Mesenchymal stem cell (in vitro differentiated cells and primary cell): ENCODE measurements around the gene CYTH2.

Experiments
- DNase-seq: peaks from one replicate; pipeline ENCODE4 v3.0.0-alpha.2; 2013
- H2AFZ ChIP-seq: one replicate; pipeline ENCODE4 v1.6.1; 2013; ENCODE audit warnings: low read depth, mild to moderate bottlenecking, control low read depth, inconsistent platforms, low read length, moderate library complexity
- H2AK5ac ChIP-seq: 2 replicates; pipeline ENCODE4 v1.6.1; 2013; ENCODE audit warnings: low read length, moderate library complexity, mild to moderate bottlenecking, inconsistent platforms; ENCODE audit not compliant: severe bottlenecking
- H2BK120ac ChIP-seq: one replicate; pipeline ENCODE4 v1.6.1; 2013; ENCODE audit warnings: low read depth, mild to moderate bottlenecking, inconsistent platforms, low read length, moderate library complexity
- H2BK12ac ChIP-seq, 2 experiments: one replicate each; pipeline ENCODE4 v1.6.1; 2013; ENCODE audit warnings: inconsistent platforms in 2 of 2, low read length in 2 of 2, mild to moderate bottlenecking in 2 of 2, moderate library complexity in 2 of 2, control low read depth in 1 of 2
- H2BK15ac ChIP-seq: one replicate; pipeline ENCODE4 v1.6.1; 2013; ENCODE audit warnings: mild to moderate bottlenecking, low read depth, inconsistent platforms; ENCODE audit not compliant: poor library complexity, severe bottlenecking
- H2BK5ac ChIP-seq: 2 replicates; pipeline ENCODE4 v1.6.1; 2013; ENCODE audit warnings: low read depth, mild to moderate bottlenecking, low read length, control low read depth, inconsistent platforms; ENCODE audit not compliant: poor library complexity, severe bottlenecking
- H3K14ac ChIP-seq, 2 experiments: one replicate each; pipeline ENCODE4 v1.6.1; 2013; ENCODE audit warnings: inconsistent platforms in 2 of 2, low read length in 2 of 2, control low read depth in 1 of 2, mild to moderate bottlenecking in 1 of 2, moderate library complexity in 1 of 2
- H3K18ac ChIP-seq, 2 experiments: one replicate each; pipeline ENCODE4 v1.6.1; 2013; ENCODE audit warnings: inconsistent platforms in 2 of 2, low read length in 2 of 2, control low read depth in 1 of 2, low read depth in 1 of 2, mild to moderate bottlenecking in 1 of 2
- H3K23ac ChIP-seq, 2 experiments: one replicate each; pipeline ENCODE4 v1.6.1; 2013; ENCODE audit warnings: inconsistent platforms in 2 of 2, low read length in 2 of 2, mild to moderate bottlenecking in 2 of 2, moderate library complexity in 2 of 2, control low read depth in 1 of 2
- H3K27ac ChIP-seq: 2 replicates; pipeline ENCODE4 v1.5.1; 2013; ENCODE audit warnings: mild to moderate bottlenecking, moderate library complexity, low read length, control low read depth, inconsistent platforms; ENCODE audit not compliant: poor library complexity, severe bottlenecking
- H3K27me3 ChIP-seq, 2 experiments: 2 replicates each; pipeline versions ENCODE4 v1.6.1 to v1.7.0; 2013; ENCODE audit warnings: low read length in 2 of 2, mild to moderate bottlenecking in 2 of 2, moderate library complexity in 2 of 2, control low read depth in 1 of 2, inconsistent platforms in 1 of 2; ENCODE audit not compliant: control insufficient read depth in 1 of 2, insufficient read depth in 1 of 2
- H3K36me3 ChIP-seq, 2 experiments: 2 replicates each; pipeline versions ENCODE4 v1.6.1 to v1.7.0; 2013; ENCODE audit warnings: low read length in 2 of 2, control low read depth in 1 of 2, inconsistent platforms in 1 of 2, low read depth in 1 of 2, mild to moderate bottlenecking in 1 of 2; ENCODE audit not compliant: insufficient read depth in 2 of 2, control insufficient read depth in 1 of 2
- H3K4ac ChIP-seq, 2 experiments: one replicate each; pipeline ENCODE4 v1.6.1; 2013; ENCODE audit warnings: inconsistent platforms in 2 of 2, low read length in 2 of 2, mild to moderate bottlenecking in 2 of 2, moderate library complexity in 2 of 2, control low read depth in 1 of 2, low read depth in 1 of 2
- H3K4me1 ChIP-seq: 2 replicates; pipeline ENCODE4 v1.6.1; 2013; ENCODE audit warnings: low read depth, low read length, control low read depth; ENCODE audit not compliant: control insufficient read depth, insufficient read depth
- H3K4me2 ChIP-seq: 2 replicates; pipeline ENCODE4 v1.6.1; 2013; ENCODE audit warnings: low read length, mild to moderate bottlenecking, inconsistent platforms; ENCODE audit not compliant: poor library complexity, severe bottlenecking
- H3K4me3 ChIP-seq, 2 experiments: 2 replicates each; pipeline versions ENCODE4 v1.5.1 to v1.7.0; 2013; ENCODE audit warnings: low read length in 2 of 2, mild to moderate bottlenecking in 2 of 2, control low read depth in 1 of 2, low read depth in 1 of 2; ENCODE audit not compliant: insufficient read depth in 1 of 2
- H3K79me1 ChIP-seq: replicated peaks from 2 replicates; pipeline ENCODE4 v1.6.1; 2013; ENCODE audit warnings: mild to moderate bottlenecking, control low read depth, low read length, inconsistent platforms; ENCODE audit not compliant: poor library complexity, severe bottlenecking
- H3K9ac ChIP-seq: 2 replicates; pipeline ENCODE4 v1.7.0; 2013; ENCODE audit warnings: mild to moderate bottlenecking, low read length, moderate library complexity
- H3K9me3 ChIP-seq: 2 replicates; pipeline ENCODE4 v1.7.0; 2013; ENCODE audit warnings: mild to moderate bottlenecking, low read length; ENCODE audit not compliant: control insufficient read depth
- H4K8ac ChIP-seq: one replicate; pipeline ENCODE4 v1.6.1; 2013; ENCODE audit warnings: inconsistent platforms, mild to moderate bottlenecking, low read length, moderate library complexity
- H4K91ac ChIP-seq: one replicate; pipeline ENCODE4 v1.6.1; 2013; ENCODE audit warnings: mild to moderate bottlenecking, low read length, inconsistent platforms
- WGBS: methylation state at CpG from one replicate; pipeline ENCODE4 v1.1.7; 2013; ENCODE audit warnings: mixed read lengths; 5-methylcytosine and 5-hydroxymethylcytosine counted together

Gene CYTH2

DNA sequence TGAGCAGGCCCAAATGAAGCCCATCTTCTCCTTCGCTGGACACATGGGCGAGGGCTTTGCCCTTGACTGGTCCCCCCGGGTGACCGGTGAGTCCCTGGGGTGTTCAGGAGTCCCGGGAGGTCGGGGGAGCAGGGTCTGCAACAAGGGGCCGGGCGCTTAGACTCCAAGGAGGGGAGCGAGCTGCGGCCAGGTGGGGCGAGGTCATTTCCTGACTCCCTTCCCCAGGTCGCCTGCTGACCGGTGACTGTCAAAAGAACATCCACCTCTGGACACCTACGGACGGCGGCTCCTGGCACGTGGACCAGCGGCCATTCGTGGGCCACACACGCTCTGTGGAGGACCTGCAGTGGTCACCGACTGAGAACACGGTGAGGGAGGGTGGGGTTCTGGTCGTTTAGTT, 18.7 kb upstream of the CYTH2 start:
- H2AK5ac ChIP-seq: no peak overlapping the region
- no peak overlapping the region for H3K18ac ChIP-seq
- no peak overlapping the region for H2BK12ac ChIP-seq
- 97% methylated on average over 23 of the region's 23 CpGs for WGBS
- H3K4ac ChIP-seq: no peak overlapping the region
- no peak overlapping the region for H3K14ac ChIP-seq
- no peak overlapping the region for H3K4me3 ChIP-seq
- peaks cover 58% of the 10 kb centered on the region for H3K79me1 ChIP-seq
- H3K9me3 ChIP-seq: no peaks in the 10 kb centered on the region
- no peak overlapping the region for H2BK5ac ChIP-seq
- peaks cover 72 to 76% of the 10 kb centered on the region in 2 experiments for H3K36me3 ChIP-seq
- H3K23ac ChIP-seq: no peak overlapping the region
- H3K4me1 ChIP-seq: peaks cover 11% of the 10 kb centered on the region
- no peak overlapping the region for H3K27ac ChIP-seq
- no peak overlapping the region for H3K9ac ChIP-seq
- peak overlapping the region; percentile 45 for H4K91ac ChIP-seq
- no peak for DNase-seq
- H3K4me2 ChIP-seq: no peak overlapping the region
- H2AFZ ChIP-seq: no peak overlapping the region
- H2BK120ac ChIP-seq: no peak overlapping the region
- no peak overlapping the region for H2BK15ac ChIP-seq
- H3K27me3 ChIP-seq: no peaks in the 10 kb centered on the region
- no peak overlapping the region for H4K8ac ChIP-seq

DNA sequence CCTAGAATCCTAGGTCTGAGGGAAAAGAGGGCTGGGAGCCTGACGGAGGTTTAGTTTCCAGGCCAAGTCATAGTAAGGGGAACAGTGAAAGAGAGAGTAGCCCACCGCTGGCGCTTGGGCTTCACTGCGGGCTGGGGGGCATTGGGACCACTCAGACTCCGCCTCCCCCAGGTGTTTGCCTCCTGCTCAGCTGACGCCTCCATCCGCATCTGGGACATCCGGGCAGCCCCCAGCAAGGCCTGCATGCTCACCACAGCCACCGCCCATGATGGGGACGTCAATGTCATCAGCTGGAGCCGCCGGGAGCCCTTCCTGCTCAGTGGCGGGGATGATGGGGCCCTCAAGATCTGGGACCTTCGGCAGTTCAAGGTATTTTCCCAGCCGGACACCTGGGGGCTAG, 18.3 kb upstream of the CYTH2 start:
- no peak overlapping the region for H4K91ac ChIP-seq
- H3K4ac ChIP-seq: no peak overlapping the region
- H2BK12ac ChIP-seq: no peak overlapping the region
- no peak overlapping the region for H2AFZ ChIP-seq
- no peak overlapping the region for H3K18ac ChIP-seq
- no peaks in the 10 kb centered on the region for H3K27me3 ChIP-seq
- DNase-seq: no peak
- H4K8ac ChIP-seq: no peak overlapping the region
- H3K79me1 ChIP-seq: peaks cover 61% of the 10 kb centered on the region
- no peak overlapping the region for H2AK5ac ChIP-seq
- H2BK5ac ChIP-seq: no peak overlapping the region
- H3K4me2 ChIP-seq: no peak overlapping the region
- H3K4me1 ChIP-seq: peaks cover 11% of the 10 kb centered on the region
- no peak overlapping the region for H3K27ac ChIP-seq
- H3K9ac ChIP-seq: no peak overlapping the region
- H3K36me3 ChIP-seq: peaks cover 77 to 80% of the 10 kb centered on the region in 2 experiments
- no peak overlapping the region for H3K4me3 ChIP-seq
- no peak overlapping the region for H2BK120ac ChIP-seq
- no peaks in the 10 kb centered on the region for H3K9me3 ChIP-seq
- no peak overlapping the region for H3K14ac ChIP-seq
- no peak overlapping the region for H3K23ac ChIP-seq
- H2BK15ac ChIP-seq: no peak overlapping the region
- 97% methylated on average over 15 of the region's 15 CpGs for WGBS

DNA sequence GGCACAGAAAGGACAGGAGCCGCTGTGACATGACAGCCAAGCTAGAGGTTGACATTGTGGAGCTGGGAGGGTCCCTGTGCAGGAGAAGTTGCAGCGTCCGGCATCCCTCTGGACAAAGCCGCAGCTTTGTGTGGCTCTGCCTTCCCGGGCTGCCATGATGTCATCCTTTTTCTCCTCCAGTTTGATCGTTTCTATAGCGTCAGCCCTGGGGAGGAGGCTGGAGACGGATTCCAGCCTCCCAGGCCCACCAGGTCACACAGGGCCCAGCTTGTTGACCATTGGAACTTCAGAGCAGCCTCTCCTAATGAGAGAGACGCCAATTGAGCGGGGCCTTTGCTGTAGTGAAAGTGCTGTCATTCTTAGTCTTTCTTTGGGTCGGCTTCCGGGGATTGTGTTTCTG, 17.5 kb upstream of the CYTH2 start:
- no peak overlapping the region for H2AFZ ChIP-seq
- H3K23ac ChIP-seq: no peak overlapping the region
- H3K4me2 ChIP-seq: no peak overlapping the region
- H3K36me3 ChIP-seq: peaks cover 83 to 88% of the 10 kb centered on the region in 2 experiments
- H4K8ac ChIP-seq: no peak overlapping the region
- no peak overlapping the region for H2BK5ac ChIP-seq
- WGBS: 84% methylated on average over 12 of the region's 12 CpGs
- no peak overlapping the region for H3K18ac ChIP-seq
- no peak overlapping the region for H3K14ac ChIP-seq
- no peak overlapping the region for H2BK15ac ChIP-seq
- peaks cover 65% of the 10 kb centered on the region for H3K79me1 ChIP-seq
- no peak overlapping the region for H2BK12ac ChIP-seq
- no peak overlapping the region for H3K9ac ChIP-seq
- H3K4me1 ChIP-seq: peaks cover 7% of the 10 kb centered on the region
- H3K4me3 ChIP-seq: no peak overlapping the region
- H4K91ac ChIP-seq: no peak overlapping the region
- no peaks in the 10 kb centered on the region for H3K9me3 ChIP-seq
- DNase-seq: no peak
- no peak overlapping the region for H2BK120ac ChIP-seq
- H3K4ac ChIP-seq: no peak overlapping the region
- H2AK5ac ChIP-seq: no peak overlapping the region
- no peaks in the 10 kb centered on the region for H3K27me3 ChIP-seq
- H3K27ac ChIP-seq: no peak overlapping the region

DNA sequence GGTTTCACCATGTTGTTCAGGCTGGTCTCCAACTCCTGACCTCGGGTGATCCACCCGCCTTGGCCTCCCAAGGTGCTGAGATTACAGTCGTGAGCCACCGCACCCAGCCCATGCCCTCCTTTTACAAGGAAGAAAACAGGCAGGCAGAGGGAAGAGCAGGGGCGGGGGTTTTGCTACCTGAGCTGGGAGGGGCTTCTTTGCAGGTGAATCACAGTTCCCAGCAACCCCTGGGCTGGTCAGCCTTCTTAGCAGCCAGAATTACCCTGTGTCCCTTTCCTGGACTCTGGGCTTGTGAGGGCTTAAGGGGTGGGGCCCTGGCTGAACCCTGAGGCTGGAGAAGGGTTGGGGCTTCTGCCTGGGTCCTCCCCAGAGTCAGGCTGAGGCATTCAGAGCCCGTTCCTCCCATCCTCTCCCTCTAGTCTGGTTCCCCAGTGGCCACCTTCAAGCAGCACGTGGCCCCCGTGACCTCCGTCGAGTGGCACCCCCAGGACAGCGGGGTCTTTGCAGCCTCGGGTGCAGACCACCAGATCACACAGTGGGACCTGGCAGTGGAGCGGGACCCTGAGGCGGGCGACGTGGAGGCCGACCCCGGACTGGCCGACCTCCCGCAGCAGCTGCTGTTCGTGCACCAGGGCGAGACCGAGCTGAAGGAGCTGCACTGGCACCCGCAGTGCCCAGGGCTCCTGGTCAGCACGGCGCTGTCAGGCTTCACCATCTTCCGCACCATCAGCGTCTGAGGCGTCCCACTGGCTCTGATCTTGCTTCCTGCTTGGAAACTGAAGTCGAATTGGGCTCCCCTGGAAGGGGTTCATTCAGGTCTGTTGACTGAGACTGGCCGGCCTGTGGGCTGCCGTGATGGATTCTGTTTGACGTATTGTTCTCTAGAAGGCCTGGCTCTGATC, 16.6 kb upstream of the CYTH2 start:
- Histone ChIP-seq H3K9ac (no peak overlapping the region), H4K8ac (no peak overlapping the region), H2BK15ac (no peak overlapping the region), H3K79me1 (peaks cover 66% of the 10 kb centered on the region), H2AK5ac (no peak overlapping the region), H2BK12ac (no peak overlapping the region), H2BK5ac (no peak overlapping the region), H3K23ac (no peak overlapping the region), H3K4me1 (peaks cover 4% of the 10 kb centered on the region), H3K36me3 (peaks cover 82 to 89% of the 10 kb centered on the region in 2 experiments), H4K91ac (no peak overlapping the region), H3K4me2 (no peak overlapping the region), H3K4ac (no peak overlapping the region), H3K9me3 (no peaks in the 10 kb centered on the region), H3K4me3 (no peak overlapping the region), H3K27ac (no peak overlapping the region), H3K14ac (no peak overlapping the region), H2AFZ (no peak overlapping the region), H3K27me3 (no peaks in the 10 kb centered on the region), H2BK120ac (no peak overlapping the region), H3K18ac (no peak overlapping the region)
- 94% methylated on average over 33 of the region's 33 CpGs for WGBS
- DNase-seq: no peak
